T-helper 2 cell treated with Interferon-gamma antibody and Interleukin-4, amounts not matched to agents 5 μg/mL and 100 μg/mL, for 36 hours (primary cell): Measurements from ENCODE around the gene FBLN2.
"Not testable (repeated sequence)": the region's sequence is repeated elsewhere in the genome, so short reads cannot be mapped to it uniquely, and the experiment has no call there.

Source experiments
- DNase-seq: peaks from one replicate; pipeline ENCODE4 v3.0.0; 2021; ENCODE audit warnings: low spot score
- H3K27ac Mint-ChIP-seq: one replicate; pipeline ENCODE4 v1.8.0; 2021; ENCODE audit warnings: mild to moderate bottlenecking, mixed read lengths
- H3K27me3 Mint-ChIP-seq: one replicate; pipeline ENCODE4 v1.8.0; 2021; ENCODE audit warnings: low read depth, mixed read lengths
- H3K36me3 Mint-ChIP-seq: one replicate; pipeline ENCODE4 v1.8.0; 2021; ENCODE audit warnings: low read depth, mixed read lengths
- H3K4me1 Mint-ChIP-seq: one replicate; pipeline ENCODE4 v1.8.0; 2021; ENCODE audit warnings: low read depth, mixed read lengths
- H3K4me3 Mint-ChIP-seq: one replicate; pipeline ENCODE4 v1.8.0; 2022; ENCODE audit warnings: mild to moderate bottlenecking, moderate library complexity, mixed read lengths
- H3K9me3 Mint-ChIP-seq: one replicate; pipeline ENCODE4 v1.8.0; 2021; ENCODE audit warnings: mixed read lengths

The FBLN2 gene

DNA sequence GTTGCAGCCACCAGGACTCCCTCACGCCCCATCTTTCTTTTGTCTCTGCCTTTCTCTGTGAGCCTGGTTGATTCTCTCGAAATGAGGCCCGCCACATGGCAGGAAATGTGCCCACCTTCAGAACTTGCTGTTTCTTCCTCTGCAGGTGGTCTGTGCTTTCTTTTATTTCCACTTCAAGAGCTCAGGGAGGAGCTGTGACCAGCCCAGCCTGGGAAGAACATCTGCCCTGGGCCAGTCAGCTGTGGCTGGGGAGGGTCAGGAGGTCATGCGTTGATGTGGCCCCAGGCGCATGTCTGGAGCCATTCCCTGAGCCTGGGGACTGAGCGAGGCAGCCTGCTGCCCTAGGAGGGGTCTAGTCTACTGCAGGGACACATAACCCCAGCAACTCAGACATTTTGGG, 8.0 kb downstream of the FBLN2 start:
- no peak for DNase-seq
- no peaks in the 10 kb centered on the region for H3K36me3 Mint-ChIP-seq
- no peak overlapping the region for H3K27ac Mint-ChIP-seq
- peaks cover 19% of the 10 kb centered on the region for H3K27me3 Mint-ChIP-seq
- H3K4me3 Mint-ChIP-seq = no peak overlapping the region
- H3K4me1 Mint-ChIP-seq = no peaks in the 10 kb centered on the region
- no peaks in the 10 kb centered on the region for H3K9me3 Mint-ChIP-seq

- DNase-seq = no peak
- Mint-ChIP-seq H3K4me1 (no peaks in the 10 kb centered on the region), H3K9me3 (no peaks in the 10 kb centered on the region), H3K36me3 (no peaks in the 10 kb centered on the region), H3K4me3 (no peak overlapping the region), H3K27me3 (peaks cover 17% of the 10 kb centered on the region), H3K27ac (no peak overlapping the region)
Measured at GRCh38 chr3:13557417-13557816, 8.5 kb downstream of the FBLN2 start.

DNA sequence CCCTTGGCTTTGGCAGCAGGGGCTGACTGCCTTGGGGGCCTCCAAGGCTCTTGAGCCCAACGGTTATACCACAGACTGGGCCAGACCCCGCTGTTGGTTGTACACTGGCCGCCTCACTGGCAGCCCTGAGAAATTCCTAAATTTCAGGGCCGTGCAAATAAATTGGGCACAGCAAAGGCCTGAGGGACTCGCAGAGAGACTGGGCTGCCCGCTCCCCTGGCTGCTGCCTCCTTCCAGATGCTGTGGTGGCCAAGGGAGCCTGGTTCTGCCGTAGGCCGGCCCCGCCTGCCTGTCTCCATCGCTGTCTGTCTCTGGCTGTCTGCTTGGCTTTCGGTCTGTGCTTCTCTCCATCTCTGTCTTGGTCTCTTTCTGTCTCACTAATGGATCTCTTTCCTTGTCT, 9.0 kb downstream of the FBLN2 start:
- Mint-ChIP-seq H3K4me1 (no peaks in the 10 kb centered on the region), H3K36me3 (no peaks in the 10 kb centered on the region), H3K27me3 (peaks cover 17% of the 10 kb centered on the region), H3K27ac (no peak overlapping the region), H3K4me3 (no peak overlapping the region), H3K9me3 (no peaks in the 10 kb centered on the region)
- DNase-seq = no peak

DNA sequence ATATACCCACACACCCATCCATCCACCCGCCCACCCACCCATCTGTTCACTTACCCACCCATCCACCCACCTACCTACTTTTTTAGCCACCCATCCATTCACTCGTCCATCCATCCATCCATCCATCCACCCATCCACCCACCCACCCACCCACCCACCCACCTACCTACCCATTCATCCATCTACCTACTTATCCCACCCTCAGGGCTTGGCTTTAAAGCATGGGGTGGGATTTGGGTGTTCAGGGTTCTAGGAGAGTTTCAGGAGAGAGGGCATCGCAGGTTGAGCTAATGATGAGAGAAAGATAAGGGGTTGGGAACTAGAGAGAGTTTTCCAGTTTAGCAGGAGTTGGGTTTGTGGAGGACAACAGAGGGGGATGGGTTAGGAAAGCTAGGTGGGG, 9.7 kb downstream of the FBLN2 start:
- Mint-ChIP-seq H3K27me3 (peaks cover 17% of the 10 kb centered on the region), H3K4me3 (no peak overlapping the region), H3K27ac (no peak overlapping the region), H3K9me3 (no peaks in the 10 kb centered on the region), H3K4me1 (no peaks in the 10 kb centered on the region), H3K36me3 (no peaks in the 10 kb centered on the region)
- DNase-seq = no peak

GRCh38 chr3:13559764-13560525, 11.0 kb downstream of the FBLN2 start:
- H3K4me3 Mint-ChIP-seq = no peak overlapping the region
- H3K9me3 Mint-ChIP-seq = no peaks in the 10 kb centered on the region
- no peaks in the 10 kb centered on the region for H3K36me3 Mint-ChIP-seq
- DNase-seq = no peak
- no peaks in the 10 kb centered on the region for H3K4me1 Mint-ChIP-seq
- H3K27ac Mint-ChIP-seq = no peak overlapping the region
- H3K27me3 Mint-ChIP-seq = peaks cover 17% of the 10 kb centered on the region

DNA sequence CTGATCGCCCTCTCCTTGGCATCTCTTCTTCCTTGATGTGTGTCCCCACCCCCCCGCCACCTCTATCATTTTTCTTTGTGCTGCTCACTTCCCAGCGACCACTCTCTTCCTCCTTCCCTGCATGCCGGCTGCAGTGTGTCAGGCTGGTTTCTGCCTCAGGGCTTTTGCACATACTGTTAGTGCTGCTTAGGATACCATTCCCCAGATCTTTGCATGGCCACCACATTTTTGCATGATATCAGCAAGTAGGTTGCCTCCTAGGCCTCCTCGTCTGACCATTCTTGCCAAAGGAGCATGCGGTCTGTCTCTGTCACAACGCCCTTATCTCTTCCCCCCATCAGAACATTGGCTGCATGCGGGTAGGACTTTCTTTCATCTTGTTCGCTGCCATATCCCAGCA, 12.5 kb downstream of the FBLN2 start:
- H3K27me3 Mint-ChIP-seq = peaks cover 17% of the 10 kb centered on the region
- DNase-seq = no peak
- H3K4me1 Mint-ChIP-seq = no peaks in the 10 kb centered on the region
- no peak overlapping the region for H3K27ac Mint-ChIP-seq
- H3K4me3 Mint-ChIP-seq = no peak overlapping the region
- no peaks in the 10 kb centered on the region for H3K9me3 Mint-ChIP-seq
- no peaks in the 10 kb centered on the region for H3K36me3 Mint-ChIP-seq

DNA sequence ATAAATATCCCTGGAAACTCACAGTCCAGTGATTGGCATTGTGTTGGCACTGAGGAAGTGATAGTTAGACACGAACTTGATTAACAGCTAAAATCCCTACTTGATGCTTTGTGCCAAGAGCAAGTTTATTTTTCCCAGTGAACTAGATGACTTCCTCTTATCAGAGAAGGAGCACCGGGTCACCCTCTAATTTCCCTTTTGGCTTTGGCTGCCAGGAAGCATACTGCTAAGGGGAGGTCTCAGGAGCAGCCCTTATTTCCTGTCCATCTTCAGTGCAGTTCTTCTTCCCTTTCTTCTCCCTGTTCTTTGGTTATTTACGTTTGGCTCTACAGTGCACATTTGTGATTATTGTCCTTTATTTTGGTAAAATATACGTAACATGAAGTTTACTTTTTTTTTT, 13.0 kb downstream of the FBLN2 start:
- no peaks in the 10 kb centered on the region for H3K36me3 Mint-ChIP-seq
- DNase-seq = no peak
- peaks cover 17% of the 10 kb centered on the region for H3K27me3 Mint-ChIP-seq
- H3K4me1 Mint-ChIP-seq = no peaks in the 10 kb centered on the region
- H3K9me3 Mint-ChIP-seq = no peaks in the 10 kb centered on the region
- no peak overlapping the region for H3K4me3 Mint-ChIP-seq
- no peak overlapping the region for H3K27ac Mint-ChIP-seq

DNA sequence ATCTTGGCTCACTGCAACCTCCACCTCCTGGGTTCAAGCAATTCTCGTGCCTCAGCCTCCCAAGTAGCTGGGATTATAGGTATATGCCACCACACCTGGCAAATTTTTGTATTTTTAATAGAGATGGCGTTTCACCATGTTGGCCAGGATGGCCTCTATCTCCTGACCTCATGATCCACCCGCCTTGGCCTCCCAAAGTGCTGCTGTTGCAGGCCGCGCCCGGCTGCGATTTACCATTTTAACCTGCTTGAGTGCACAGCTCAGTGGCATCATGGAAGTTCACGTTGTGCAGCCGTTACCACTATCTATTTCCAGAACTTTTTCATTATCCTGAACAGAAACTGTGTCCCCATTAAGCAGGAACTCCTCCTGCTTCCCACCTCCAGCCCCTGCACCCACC, 13.5 kb downstream of the FBLN2 start:
- H3K4me1 Mint-ChIP-seq, DNase-seq, H3K27ac Mint-ChIP-seq, H3K9me3 Mint-ChIP-seq, H3K36me3 Mint-ChIP-seq, H3K4me3 Mint-ChIP-seq: not testable (repeated sequence)
- peaks cover 17% of the 10 kb centered on the region for H3K27me3 Mint-ChIP-seq

- Mint-ChIP-seq H3K4me3 (no peak overlapping the region), H3K27ac (no peak overlapping the region), H3K27me3 (peaks cover 17% of the 10 kb centered on the region), H3K9me3 (no peaks in the 10 kb centered on the region), H3K4me1 (no peaks in the 10 kb centered on the region), H3K36me3 (no peaks in the 10 kb centered on the region)
- DNase-seq = no peak
Measured at GRCh38 chr3:13563321-13563720, 14.4 kb downstream of the FBLN2 start.

- no peak for DNase-seq
- Mint-ChIP-seq H3K36me3 (no peaks in the 10 kb centered on the region), H3K9me3 (no peaks in the 10 kb centered on the region), H3K4me1 (no peaks in the 10 kb centered on the region), H3K4me3 (no peak overlapping the region), H3K27me3 (peaks cover 15% of the 10 kb centered on the region), H3K27ac (no peak overlapping the region)
Measured at GRCh38 chr3:13563911-13564310, 15.0 kb downstream of the FBLN2 start.

- no peak for DNase-seq
- H3K36me3 Mint-ChIP-seq = no peaks in the 10 kb centered on the region
- peaks cover 10% of the 10 kb centered on the region for H3K27me3 Mint-ChIP-seq
- no peak overlapping the region for H3K4me3 Mint-ChIP-seq
- H3K9me3 Mint-ChIP-seq = no peaks in the 10 kb centered on the region
- no peaks in the 10 kb centered on the region for H3K4me1 Mint-ChIP-seq
- H3K27ac Mint-ChIP-seq = no peak overlapping the region
Measured at GRCh38 chr3:13564751-13565560, 16.0 kb downstream of the FBLN2 start.

DNA sequence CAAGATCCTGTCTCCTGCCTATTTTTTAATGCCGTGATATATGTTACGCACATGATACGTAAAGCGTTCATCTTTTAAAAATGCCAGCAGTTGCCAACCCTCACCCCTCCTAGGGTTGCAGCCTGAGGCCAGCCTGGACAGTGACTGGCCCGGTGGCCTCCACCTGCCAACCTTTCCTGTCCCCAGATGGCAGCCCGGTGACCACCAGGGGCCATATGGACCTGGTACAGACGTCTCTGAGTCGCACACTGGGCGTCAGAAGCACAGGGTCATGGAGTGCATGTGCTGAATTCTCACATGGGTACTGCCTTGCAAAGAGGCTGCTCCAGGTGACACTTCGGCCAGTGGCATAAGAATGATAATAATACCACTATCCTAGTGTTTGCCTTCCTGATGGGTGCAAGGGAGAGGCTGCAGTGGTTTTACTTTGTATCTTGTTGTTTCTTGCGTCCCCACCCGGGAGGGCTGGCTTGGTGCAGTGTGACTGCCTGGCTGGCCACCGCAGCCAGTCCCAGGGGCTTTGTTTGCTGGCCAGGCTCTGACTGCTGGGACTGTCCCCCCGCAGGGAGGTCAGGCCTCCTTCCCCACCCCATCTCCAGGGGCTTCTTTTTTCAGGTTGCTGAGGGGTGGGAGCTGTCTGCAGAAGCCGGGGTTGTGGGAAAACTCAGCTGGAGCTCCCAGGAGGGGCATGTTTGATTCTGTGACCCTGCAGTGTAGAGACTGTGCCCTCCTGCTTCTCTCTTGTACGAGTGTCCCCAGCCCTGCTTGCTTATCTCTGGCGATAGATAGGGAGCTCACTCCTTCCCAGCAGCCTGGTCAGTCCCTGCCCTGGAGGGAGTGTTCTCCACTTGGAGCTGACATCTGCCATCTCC, 16.9 kb downstream of the FBLN2 start:
- no peak for DNase-seq
- Mint-ChIP-seq H3K4me3 (no peak overlapping the region), H3K9me3 (no peaks in the 10 kb centered on the region), H3K27me3 (peaks cover 5% of the 10 kb centered on the region), H3K4me1 (no peaks in the 10 kb centered on the region), H3K27ac (no peak overlapping the region), H3K36me3 (no peaks in the 10 kb centered on the region)

DNA sequence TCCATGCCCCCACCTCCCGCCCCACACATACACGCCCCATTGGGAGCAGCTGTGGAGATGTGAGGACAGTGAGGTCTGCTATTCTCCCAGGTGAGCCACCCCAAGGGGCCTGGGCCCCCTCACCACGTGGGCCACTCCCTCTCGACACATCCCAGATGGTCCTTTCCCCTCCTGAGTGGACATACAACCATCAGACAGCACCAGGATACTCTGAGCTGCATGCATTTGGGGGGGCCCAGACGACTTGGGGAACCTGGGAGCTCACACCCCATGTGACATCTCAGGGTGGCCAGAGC, 17.5 kb downstream of the FBLN2 start:
- H3K27ac Mint-ChIP-seq = no peak overlapping the region
- DNase-seq = no peak
- H3K36me3 Mint-ChIP-seq = no peaks in the 10 kb centered on the region
- H3K4me3 Mint-ChIP-seq = no peak overlapping the region
- H3K9me3 Mint-ChIP-seq = no peaks in the 10 kb centered on the region
- peaks cover 2% of the 10 kb centered on the region for H3K27me3 Mint-ChIP-seq
- no peaks in the 10 kb centered on the region for H3K4me1 Mint-ChIP-seq

DNA sequence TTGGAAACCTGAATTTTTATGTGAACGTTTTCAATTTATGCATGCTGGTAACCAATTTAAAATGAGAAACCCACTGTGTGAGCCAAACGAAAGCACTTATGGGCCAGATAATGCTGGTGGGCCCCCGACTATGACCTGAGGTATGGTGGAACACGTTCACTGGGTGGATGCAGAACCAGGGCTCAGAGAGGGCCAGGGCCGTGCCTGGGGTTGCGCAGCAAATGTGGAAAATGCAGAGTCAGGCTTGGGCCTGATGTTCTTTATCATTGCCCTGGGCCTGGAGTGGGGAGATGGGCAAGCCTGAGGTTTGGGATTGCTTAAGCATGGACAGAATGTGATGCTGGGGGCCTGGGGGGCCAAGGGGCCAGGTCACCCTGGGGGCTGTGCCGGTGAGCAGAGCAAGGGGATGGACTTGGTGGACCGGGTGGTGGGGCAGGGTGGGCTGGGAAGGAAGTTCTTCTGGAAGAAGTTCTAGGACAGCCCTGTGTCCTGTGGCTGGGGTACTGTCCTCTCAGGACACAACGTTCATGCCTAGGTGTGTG, 17.9 kb downstream of the FBLN2 start:
- no peaks in the 10 kb centered on the region for H3K4me1 Mint-ChIP-seq
- H3K9me3 Mint-ChIP-seq = no peaks in the 10 kb centered on the region
- no peak overlapping the region for H3K4me3 Mint-ChIP-seq
- no peak overlapping the region for H3K27ac Mint-ChIP-seq
- no peak for DNase-seq
- H3K27me3 Mint-ChIP-seq = no peaks in the 10 kb centered on the region
- H3K36me3 Mint-ChIP-seq = no peaks in the 10 kb centered on the region
